Fibroblast of peridontal ligament (primary cell): ENCODE results near the gene ANKDD1B.
"Not testable (repeated sequence)": the region's sequence is repeated elsewhere in the genome, so short reads cannot be mapped to it uniquely, and the experiment has no call there.

ENCODE experiments used
- DNase-seq: peaks from one replicate; pipeline ENCODE4 v3.0.0-alpha.2; 2010; ENCODE audit errors: extremely low read depth

Gene ANKDD1B

GRCh38 chr5:75660678-75661465 is 49.6 kb downstream of the ANKDD1B start:
- no peak for DNase-seq

DNA sequence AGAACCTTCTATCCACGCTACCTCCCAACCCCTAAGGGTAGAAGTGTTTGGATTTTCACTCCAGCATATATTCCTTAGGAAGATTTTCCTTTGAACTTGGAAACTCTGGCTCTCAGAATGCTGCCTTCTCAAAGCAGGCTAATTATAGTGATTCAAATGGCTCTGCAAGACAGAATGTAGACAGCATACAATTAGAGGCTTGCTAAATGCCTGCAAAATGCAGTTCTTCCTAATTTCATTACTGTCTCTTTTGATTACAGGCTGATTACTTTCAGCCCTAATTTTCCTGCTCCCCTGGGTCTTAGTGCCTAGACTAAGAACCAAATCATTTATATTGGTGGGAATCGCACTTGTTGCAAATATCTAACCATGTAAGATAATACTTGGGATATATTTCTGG is 50.8 kb downstream of the ANKDD1B start:
- DNase-seq = no peak

DNA sequence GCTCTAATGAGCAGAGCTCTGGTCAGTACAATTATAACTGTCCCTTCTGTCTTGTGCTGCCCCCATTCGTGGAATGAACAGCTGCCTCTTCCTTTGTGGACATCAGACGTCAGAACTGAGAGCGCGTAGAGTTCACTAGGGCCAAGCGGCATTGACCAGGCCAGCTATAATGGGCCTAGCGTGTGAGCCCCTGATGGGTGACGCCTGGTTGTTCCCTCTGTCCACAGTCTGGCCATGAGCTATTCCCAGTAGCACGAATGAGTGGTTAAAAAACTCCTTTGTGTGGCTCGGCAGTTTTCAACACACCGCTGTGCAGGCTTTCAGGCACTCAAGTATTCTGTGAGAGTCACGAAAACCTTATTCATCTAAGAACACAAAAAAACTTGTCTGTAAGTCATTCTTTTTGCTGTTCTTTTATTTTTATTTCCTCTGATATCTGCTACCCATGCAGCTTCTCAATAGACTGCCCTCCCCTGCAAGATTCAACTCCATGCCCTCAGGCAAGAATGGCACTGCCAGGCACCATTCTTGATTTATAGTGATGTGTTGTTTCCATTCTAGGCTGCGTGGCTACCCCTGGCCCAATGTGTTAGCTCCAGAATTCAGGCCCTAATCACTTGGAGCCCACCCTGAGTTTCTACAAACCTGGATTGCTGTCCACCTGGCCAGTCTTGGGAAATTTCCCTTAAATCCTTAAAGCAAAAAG is 52.5 kb downstream of the ANKDD1B start:
- no peak for DNase-seq

GRCh38 chr5:75664979-75665378 is 53.7 kb downstream of the ANKDD1B start:
- DNase-seq = no peak

DNA sequence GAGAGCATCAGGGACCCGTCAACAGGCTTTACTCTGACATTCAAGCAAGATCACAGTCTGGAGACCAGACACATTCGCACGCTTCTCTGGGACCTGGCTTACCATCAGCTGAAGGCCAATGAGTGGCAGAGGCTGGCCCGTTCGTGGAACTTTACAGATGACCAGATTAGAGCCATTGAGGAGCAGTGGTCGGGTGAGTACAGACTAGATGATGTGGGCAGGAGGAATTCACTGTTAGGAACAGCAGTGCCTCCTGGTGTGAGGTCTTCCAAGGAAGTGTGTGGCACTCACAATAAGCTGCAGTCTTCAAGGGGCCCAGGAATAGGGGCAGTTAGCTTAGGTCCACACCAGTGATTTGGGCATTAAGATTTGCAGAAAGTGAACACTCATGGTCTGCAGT is 55.5 kb downstream of the ANKDD1B start:
- DNase-seq = no peak

- no peak for DNase-seq
These were observed 56.3 kb downstream of the ANKDD1B start for GRCh38 chr5:75667586-75667985.

DNA sequence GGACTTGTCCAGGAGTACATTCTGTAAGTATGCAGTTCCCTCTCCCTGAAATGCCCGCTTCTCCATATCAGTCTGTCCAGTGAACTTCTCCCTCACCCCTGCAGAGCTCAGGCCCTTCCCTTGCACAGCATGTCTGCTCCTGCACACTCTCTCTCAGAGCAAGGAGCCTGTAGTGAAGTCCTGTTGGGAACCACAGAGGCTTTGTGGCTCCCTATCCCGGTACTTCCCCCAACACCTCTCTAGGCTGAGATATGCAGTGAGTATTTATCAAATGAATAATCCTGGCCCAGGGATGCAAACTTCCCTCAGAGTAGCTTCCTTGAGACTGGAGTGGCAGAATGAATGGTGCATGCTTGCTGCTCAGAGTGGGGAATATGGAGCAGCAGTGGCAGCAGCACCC is 57.2 kb downstream of the ANKDD1B start:
- no peak for DNase-seq

DNA sequence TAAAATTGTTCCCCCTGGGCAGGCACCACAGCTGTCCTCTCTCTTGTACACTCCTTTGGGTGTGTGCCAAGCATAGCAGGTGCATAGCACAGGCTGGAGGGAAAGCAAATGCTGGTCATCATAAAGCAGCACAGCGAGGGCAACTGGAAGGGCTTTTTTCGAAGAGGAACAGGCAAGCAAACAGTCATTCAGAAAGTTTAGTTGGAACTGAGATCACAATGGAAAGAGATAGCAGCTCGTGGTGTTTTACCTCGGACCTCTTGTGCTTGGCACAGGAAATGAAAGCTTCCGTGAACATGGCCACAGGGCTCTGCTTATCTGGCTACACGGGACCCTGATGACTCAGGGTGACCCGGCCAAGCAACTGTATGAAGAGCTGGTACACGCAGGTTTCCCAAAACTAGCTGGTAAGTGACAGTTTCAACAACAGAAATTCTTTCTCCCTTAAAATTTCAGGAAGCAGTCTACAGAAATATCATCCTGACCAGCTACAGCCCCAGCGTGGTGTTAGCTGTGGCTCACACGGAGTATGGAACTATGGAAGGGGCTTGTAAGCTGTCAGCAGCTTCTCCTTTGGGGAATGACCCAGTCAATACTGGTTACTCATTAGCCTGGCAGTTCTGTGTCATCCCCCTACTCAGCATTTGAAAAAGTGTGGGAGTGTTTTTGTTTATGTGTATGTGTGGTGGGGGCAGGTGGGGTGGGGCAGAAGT is 57.9 kb downstream of the ANKDD1B start:
- no peak for DNase-seq

- DNase-seq = no peak
These were observed 59.3 kb downstream of the ANKDD1B start for GRCh38 chr5:75670577-75670976.

- DNase-seq = no peak
These were observed 60.3 kb downstream of the ANKDD1B start for GRCh38 chr5:75671506-75671905.

DNA sequence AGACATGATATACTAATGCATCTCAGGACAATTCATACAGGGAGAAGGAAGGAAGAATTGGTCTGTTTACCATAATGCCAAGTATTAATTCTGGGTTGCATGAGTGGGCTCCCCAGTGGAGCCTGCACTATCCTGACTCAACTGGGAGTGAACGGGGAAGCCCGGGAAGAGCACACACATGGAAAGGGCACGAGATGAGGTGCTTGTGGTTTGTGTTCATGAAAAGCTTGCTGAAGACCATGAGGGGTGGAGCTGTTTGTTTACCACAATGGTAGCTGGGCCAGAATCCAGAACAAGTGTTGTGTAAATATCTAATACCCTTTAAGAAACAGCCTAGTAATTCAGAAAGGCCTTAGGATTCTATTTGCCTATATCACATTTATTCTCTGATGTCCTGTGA is 61.4 kb downstream of the ANKDD1B start:
- no peak for DNase-seq

- no peak for DNase-seq
These were observed 64.5 kb downstream of the ANKDD1B start for GRCh38 chr5:75675783-75676182.

DNA sequence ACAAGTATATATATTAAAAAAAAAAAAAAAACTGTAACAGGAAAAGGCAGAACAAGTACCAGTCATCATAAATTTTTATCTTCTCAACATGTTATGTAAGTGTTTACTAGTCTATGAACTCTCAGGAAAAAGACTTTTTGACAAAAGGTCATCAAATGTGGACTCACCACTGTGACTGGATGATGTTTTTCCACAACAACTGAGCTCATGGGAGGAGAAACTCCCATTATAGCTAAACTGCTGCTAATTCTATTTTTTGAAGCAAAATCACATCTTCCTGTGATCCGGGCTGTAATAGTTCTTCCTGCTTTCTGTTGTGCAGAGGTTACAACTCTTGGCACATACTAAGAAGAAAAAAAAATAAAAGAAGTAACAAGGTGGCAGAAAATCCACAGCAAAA is 66.4 kb downstream of the ANKDD1B start:
- DNase-seq = no peak

GRCh38 chr5:75678155-75678554 is 66.9 kb downstream of the ANKDD1B start:
- no peak for DNase-seq

GRCh38 chr5:75681125-75681830 is 70.0 kb downstream of the ANKDD1B start:
- peak; percentile 82 for DNase-seq

DNA sequence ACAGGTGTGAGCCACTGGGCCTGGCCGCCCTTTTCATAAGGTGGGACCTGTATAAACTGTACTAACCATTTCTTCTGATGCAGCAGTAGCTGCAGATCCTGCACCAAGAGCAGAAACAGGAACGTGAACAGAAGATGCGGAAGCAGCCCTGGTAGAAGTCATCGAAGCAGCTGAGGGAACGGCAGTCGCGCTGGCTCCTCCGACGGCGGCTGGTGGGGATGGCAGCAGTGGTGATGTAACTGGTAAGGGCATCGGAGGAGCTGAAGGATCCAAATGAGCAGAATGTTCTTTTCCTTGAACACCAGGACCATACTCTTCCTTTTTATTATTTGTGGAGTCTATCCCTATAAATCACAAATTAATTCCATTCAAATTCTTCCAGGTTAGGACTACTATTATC is 73.9 kb downstream of the ANKDD1B start:
- no peak for DNase-seq

DNA sequence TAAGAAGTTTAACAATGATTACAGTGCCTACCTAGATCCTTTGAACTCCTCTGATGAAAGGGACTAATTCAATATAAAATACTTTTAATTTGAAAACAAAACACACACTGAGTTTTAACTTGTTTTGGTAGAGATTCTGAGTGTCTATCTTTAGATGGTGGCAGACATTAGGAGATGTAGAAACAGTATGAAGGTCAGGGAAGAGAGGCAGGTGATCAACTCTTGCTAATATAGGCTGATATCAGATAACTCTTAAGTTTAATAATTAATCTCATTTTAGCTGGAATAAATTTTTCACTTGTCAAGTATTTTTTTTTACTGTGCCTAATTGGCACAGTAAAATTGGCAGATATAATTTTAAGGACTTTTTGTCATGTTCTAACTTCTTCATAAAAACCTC is 75.2 kb downstream of the ANKDD1B start:
- DNase-seq = no peak

DNA sequence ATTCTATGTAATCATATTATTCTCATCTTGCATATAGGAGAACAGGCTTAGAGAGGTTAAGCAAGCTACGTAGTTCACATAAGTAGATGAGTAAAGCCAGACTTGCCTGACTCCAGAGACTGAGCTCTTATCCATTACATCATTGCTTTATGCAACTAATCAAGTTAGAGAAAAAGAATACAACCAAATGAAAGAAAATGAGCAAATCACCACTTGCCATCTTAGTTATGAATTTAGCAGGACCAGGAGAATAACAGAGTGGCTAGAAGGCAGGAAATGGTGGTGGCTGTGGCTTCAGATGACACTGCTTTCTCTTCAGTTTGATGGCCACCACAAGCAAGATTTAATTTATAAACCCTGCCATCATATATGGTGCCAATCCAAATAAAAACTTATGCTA is 79.4 kb downstream of the ANKDD1B start:
- DNase-seq = no peak

DNA sequence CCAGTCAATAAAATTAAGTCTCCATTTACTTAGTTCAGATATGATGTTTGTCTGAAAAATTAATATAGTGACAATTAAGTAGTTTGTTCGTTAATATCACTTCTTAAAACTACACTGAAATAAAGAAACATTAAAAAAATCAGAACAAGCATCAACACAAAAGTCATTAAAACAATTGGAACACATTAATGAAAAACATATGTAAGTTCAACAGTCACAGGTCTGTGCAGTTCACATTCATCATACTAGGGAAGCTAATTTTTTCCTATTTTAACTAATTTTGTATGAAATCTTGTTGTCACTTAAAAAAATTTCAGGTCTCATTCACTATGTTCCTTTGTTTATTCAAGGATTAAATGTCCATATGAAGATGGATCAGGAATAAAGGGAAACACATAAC is 83.5 kb downstream of the ANKDD1B start:
- DNase-seq = no peak

- not testable (repeated sequence) for DNase-seq
These were observed 84.5 kb downstream of the ANKDD1B start for GRCh38 chr5:75695472-75696351.

DNA sequence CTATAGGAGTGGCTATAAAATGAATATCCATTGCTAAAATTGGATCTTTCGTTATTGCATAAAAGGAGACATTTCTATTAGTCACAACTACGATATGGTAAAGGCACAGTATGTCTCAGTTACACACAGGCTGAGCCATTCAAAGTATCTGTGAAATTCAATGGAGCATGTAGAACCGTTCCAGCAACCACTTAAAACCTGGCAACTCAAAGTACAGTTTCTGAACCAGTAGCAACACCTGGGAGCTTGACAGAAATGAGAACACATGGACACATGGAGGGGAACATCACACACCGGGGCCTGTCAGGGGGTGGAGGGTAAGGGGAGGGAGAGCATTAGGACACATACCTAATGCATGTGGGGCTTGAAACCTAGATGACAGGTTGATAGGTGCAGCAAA is 90.6 kb downstream of the ANKDD1B start:
- no peak for DNase-seq
